HEK293 (cell line): ENCODE results near the gene NLRP1.

ENCODE experiments used
- CTCF ChIP-seq: fragments of 450-650 bp; formaldehyde crosslinking; IDR thresholded peaks from 2 replicates; pipeline ENCODE4 v1.5.1; 2016; ENCODE audit warnings: missing biosample characterization, missing genetic modification characterization
- KLF16 ChIP-seq: fragments of 450-650 bp; formaldehyde crosslinking; IDR thresholded peaks from 2 replicates; pipeline ENCODE4 v1.5.1; 2017; ENCODE audit warnings: missing biosample characterization, missing genetic modification characterization
- KLF9 ChIP-seq: fragments of 450-650 bp; formaldehyde crosslinking; IDR thresholded peaks from 2 replicates; pipeline ENCODE4 v1.5.1; 2016; ENCODE audit warnings: missing biosample characterization, missing genetic modification characterization, low read depth
- ZNF18 ChIP-seq: fragments of 450-650 bp; formaldehyde crosslinking; IDR thresholded peaks from 2 replicates; pipeline ENCODE4 v1.5.1; 2016; ENCODE audit warnings: missing biosample characterization, missing genetic modification characterization
- ZNF544 ChIP-seq: fragments of 450-650 bp; formaldehyde crosslinking; IDR thresholded peaks from 2 replicates; pipeline ENCODE4 v1.5.0; 2017; ENCODE audit warnings: missing biosample characterization, missing genetic modification characterization

GRCh38 chr17:5527601-5528250 lies 56.6 kb downstream of the NLRP1 start:
- no peak for TF ChIP-seq CTCF (tag by site-specific recombination)
- no peak for TF ChIP-seq KLF9
- TF ChIP-seq ZNF18 (tag by site-specific recombination): no peak
- no peak for TF ChIP-seq ZNF544 (tag by site-specific recombination)
- TF ChIP-seq KLF16 (tag by site-specific recombination): no peak
